T-helper 1 cell (primary cell): ENCODE results near the gene FAM222B.
"Not testable (repeated sequence)": the region's sequence is repeated elsewhere in the genome, so short reads cannot be mapped to it uniquely, and the experiment has no call there.

ENCODE experiments used
- DNase-seq, 5 donors: peaks; one replicate each; pipeline ENCODE4 v3.0.0-alpha.2; 2012 to 2020

Gene FAM222B

DNA sequence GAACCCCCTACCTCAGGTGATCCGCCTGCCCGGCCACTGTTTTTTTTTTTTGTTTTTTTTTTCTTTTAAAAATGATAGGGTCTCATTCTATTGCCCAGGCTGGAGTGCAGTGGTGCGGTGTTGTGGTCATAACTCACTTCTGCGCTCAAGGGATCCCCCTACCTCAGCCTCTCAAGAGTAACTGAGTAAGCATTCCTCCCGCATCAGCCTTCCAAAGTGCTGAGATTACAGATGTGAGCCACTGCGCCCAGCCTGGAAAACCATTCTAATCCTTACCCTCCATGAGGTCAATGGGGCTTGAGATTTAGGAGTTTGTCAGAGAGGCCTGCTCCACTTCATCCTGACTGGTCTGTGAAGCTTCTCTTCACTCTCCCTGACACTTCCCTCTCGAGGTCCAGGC, 24.7 kb upstream of the FAM222B start:
- DNase-seq, result no peak

DNA sequence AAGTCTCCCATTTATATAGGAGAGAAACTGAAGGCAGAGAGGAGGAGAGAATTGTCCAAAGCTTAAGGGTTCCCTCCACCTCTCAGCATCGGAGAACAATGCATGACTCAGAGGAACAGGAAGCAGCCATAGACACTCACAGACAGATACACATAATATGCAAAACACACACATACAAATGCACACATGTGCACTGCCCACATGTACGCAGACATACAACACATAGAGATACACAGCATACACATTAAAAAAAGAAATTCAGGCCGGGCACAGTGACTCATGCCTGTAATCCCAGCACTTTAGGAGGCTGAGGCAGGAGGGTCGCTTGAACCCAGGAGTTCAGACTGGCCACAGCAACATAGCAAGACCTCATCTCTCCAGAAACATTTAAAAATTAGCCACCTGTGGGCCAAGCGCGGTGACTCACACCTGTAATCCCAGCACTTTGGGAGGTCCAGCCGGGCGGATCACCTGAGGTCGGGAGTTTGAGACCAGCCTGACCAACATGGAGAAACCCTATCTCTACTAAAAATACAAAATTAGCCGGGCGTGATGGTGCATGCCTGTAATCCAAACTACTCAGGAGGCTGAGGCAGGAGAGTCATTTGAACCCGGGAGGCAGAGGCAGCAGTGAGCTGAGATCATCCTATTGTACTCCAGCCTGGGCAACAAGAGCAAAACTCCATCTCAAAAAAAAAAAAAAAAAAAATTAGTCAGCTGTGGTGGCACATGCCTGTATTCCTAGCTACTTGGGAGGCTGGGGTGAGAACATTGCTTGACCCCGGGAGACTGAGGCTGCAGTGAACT, 23.6 kb upstream of the FAM222B start:
- DNase-seq, result no peak

DNA sequence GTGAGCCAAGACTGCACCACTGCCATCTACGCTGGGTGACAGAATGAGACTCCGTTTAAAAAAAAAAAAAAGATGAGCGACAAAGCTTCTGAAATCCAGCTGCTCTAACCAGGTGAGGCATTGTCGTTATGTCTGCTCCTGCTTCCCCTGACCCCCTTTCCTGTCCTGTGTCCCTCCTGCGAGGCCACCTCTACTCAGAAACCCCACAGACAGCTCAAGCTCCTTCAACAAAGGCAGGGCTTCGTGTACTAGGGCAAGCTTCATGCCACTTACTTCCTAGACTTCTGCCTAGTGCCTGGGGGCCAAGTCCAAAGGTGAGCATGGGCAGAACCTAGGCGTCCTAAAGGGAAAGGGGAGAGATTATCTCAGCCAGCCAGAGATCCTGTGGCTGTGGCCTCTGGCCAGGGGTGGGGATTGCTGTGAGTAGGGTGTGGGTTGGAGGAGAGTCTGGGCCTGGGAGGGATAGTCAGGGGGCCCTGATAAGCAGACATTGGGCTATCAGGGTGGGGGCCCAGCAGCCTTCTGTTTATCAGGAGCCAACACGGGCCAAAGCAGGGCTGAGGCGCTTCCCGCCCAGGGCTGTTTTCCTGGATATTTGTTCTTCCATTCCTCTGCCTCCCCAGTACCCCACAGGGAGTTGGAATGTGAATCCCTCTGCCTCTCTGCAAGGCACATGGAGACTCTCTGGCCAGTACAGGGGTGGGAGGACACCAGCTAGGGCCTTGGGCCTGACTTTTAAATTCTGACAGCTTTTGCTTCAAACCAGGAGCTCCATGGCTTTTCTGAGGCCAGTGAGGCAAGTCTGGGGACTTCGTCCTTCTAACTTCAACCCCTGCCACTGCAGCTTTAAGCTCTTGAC, 22.6 kb upstream of the FAM222B start:
- no peak for DNase-seq

DNA sequence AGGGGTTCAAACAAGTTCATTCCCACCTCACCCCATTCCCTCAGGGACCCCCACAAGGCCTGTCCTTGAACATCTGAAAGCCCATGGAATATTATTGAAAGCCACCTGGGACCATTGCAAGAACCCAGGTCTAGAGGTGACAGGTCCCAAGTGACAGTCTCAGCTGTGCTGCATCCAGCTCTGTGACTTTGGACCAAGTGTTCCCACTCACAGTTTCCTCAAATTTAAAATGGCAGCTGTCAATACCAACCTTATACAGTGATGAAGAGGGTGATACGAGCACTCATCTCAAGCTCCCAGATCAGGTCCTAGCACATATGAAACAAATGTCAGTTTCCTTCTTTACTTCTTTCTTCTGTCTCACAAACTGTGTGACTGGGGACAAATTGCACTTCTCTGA, 21.4 kb upstream of the FAM222B start:
- no peak for DNase-seq

DNA sequence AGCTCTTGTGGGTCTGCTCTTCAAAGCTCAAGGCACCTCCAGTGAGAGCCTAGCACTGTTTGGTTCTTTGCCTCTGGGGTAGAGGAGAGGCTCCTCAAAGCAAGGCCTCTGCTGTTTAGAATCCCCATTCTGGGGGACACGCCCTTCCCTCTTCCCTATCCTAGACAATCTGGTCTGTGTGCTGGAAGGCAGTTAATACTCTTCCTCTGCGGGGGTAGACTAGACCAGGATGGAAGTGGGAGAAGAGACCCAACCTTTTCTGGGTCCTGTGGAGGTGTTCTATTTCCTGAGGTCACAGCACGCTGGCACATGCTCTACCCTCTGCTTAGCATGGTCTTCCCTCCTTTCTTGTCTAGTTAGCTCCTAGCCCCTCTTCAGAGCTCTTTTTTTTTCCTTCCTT, 20.0 kb upstream of the FAM222B start:
- no peak for DNase-seq

DNA sequence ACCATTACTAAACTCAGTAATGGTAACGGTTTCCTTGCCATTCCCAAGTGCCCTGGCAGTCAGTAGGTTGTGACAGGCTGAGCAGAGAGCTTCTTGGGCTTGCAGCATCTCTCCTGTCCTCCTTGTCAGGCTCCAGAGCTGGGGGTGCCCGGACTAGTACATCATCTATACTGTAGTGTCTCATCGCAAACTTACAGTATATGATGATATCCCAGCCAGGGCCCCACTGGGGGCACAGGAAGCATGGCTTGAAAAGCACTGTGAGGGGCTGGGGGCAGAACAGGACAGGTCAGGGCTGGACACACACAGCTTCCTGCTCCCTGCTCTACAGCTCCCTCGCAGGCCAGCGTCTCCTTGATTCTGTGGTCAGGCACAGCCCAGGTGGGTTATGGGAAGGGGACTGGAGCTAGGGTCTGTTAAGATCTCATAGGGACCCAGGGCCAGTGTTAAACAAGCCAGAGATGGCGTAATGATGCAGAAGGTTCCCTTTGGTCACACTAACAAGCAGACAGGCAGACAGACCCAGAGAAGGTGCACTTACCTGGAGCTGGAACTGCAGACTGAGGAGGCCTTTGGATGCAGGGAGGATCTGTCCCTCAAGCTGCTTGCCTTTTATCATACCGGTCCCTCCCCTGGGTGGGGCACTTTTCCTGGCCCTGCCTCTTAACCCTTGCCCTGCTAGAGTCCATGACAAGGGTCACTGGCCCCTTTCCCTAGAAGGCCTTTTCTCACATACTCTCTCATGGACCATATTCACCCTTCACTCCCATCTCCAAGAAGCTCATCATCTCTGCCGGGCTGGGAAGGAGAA, 19.0 kb upstream of the FAM222B start:
- DNase-seq, result no peak

DNA sequence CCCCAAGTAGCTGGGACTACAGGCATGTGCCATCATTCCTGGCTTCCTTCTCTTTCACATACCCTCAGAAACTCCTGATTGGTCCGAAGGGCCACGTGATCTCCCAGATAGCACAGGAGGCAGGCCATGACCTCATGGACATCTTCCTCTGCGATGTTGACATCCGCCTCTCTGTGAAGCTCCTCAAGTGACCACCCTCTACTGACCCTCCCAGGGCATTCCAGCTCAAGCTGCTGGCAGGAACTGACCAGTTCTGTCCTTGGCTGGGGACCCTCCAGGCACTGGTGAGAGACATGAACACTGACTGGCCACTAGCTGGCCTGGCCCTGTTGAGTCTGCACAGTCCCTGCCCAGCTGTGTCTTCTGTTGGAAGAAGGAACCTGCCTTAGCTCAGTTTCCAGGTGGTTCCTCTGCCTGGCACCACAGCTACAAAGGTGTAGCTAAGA, 17.8 kb upstream of the FAM222B start:
- no peak for DNase-seq

DNA sequence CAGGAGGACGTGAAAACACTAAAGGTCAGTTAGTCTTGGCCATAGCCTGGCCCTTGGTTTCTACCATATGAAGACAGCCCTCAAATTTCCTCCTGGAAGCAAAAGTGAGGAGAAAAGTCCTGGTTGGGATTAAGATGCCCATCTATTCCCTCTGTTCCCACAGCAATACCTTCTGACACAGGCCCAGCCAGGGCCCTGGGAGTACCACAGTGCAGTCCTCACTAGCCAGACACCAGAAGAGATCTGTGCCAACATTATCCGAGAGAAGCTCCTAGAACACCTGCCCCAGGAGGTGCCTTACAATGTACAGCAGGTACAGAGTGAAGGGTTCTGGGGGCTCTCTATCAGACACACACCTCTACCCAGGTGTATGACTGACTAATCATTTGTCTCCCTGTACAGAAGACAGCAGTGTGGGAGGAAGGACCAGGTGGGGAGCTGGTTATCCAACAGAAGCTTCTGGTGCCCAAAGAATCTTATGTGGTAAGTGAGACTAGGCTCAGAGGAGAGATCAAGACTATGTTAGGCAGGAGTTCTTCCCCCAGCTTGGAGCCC, 16.3 kb upstream of the FAM222B start:
- no peak for DNase-seq

DNA sequence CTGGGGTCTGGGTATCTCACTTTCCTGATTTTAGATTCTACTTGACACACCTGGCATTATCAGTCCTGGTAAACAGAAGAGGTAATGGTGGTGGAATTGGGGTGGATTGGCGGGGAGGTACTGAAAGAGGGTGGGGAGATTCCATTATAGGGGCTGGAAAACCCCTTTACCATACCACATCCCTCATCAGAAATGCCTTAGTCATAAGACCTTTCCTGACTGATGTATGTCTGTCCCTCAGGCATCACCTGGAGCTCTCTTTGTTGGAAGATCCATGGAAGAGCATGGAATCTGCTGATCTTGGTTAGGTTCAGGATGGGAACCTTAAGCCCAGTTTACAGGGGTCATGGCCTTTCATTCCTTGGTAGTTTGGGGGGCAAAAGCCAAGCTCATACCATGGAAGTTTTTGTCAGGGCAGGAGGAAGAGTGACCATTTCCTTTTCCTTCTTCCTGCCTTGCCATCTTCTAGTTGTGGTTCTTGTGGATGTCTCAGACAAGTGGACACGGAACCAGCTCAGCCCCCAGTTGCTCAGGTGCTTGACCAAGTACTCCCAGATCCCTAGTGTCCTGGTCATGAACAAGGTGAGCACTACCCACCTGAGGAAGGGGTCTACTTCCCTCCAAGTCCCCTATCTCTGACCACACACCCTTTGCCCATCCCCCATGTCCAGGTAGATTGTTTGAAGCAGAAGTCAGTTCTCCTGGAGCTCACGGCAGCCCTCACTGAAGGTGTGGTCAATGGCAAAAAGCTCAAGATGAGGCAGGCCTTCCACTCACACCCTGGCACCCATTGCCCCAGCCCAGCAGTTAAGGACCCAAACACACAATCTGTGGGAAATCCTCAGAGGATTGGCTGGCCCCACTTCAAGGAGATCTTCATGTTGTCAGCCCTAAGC, 15.6 kb upstream of the FAM222B start:
- DNase-seq, result no peak

DNA sequence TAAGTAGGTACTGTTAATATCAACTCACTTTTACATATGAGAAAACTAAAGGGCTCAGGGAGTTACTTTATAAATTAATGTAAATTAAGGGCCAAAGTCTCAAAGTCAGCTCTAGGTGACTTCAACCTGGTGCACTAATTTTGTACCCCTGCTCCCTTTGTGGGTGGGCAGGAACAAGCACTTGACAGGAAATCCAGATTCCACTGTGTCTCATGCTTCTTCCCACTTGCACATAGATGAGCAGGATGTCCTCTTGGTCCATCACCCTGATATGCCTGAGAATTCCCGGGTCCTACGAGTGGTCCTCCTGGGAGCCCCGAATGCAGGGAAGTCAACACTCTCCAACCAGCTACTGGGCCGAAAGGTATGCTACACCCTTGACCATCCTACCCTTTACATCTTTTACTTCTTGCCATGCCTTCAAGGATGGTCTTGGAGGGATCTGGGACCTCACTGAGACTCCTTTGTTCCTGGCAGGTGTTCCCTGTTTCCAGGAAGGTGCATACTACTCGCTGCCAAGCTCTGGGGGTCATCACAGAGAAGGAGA, 13.5 kb upstream of the FAM222B start:
- DNase-seq, result no peak

DNA sequence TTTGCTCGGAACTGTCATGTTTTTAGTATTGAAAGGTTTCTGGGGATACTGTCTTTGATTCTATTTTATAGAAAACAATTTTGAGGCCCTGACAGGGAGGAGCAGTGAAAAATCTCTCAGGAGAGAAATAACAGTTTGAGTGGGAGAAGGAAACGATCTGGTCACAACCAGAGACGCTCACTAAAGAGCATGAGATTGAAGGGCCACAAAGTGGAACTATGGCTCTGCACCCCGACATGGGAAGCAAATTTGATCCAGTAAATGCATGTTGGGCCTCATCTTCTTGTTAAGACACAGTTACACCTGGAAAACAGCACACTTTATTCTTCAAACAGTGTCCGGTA, 12.7 kb upstream of the FAM222B start:
- DNase-seq, result no peak

DNA sequence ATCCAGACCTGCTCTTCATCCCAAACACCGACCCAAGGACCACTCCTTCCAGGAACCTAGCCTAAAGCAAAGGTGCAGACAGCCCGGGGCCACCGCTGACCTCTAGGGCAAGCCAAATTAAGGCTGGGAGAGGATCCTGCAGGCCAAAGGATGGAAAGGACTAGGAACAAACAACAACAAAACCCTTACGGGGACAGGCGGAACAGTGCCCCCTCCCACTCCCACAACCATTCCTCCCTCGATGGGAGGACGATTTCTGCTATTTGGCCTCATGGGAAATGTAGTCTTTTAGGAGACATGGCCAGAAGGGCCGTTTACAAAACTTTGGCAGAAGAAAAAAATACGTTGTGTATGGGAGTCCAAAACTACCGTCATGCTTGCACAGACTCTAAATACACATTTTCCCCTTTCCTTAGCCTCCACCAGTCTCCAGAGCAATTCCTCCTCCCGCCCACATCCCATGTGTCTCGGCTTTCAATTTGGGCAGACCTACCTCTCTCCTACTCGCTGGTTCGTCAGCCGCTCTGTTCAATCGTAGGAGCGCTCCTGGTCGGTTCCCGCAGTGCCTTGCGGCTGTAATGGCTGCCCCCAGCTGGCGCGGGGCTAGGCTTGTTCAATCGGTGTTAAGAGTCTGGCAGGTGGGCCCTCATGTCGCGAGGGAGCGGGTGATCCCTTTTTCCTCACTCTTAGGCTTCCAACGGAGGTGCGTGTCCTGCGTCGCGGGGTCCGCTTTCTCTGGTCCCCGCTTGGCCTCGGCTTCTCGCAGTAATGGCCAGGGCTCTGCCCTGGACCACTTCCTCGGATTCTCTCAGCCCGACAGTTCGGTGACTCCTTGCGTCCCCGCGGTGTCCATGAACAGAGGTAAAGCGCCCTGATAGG, 12.1 kb upstream of the FAM222B start, which contains the start of gene ERAL1:
TSS of gene ERAL1 (plus strand) at position 560 of the 879 bp plus-strand sequence. CDS start at position 579, 19 bp downstream.
- peak; percentile 63 to 83 (median 75) for DNase-seq

DNA sequence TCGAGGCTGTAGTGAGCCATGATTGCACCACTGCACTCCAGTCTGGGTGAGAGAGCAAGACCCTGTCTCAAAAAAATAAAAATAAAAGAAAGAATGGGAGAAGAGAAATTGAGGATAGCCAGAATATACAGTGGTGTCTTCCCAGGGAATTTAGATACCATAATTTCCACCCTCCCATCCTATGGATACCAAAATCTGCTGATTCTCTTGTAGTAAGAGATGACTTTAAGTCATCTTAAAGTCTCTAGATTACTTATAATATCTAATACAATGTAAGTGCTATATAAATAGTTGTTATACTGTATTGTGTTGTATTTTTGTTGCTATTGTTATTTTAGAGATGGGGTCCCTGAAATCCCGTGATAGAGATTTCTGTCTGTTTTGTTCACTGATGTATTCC, 10.7 kb upstream of the FAM222B start:
- DNase-seq, result no peak

DNA sequence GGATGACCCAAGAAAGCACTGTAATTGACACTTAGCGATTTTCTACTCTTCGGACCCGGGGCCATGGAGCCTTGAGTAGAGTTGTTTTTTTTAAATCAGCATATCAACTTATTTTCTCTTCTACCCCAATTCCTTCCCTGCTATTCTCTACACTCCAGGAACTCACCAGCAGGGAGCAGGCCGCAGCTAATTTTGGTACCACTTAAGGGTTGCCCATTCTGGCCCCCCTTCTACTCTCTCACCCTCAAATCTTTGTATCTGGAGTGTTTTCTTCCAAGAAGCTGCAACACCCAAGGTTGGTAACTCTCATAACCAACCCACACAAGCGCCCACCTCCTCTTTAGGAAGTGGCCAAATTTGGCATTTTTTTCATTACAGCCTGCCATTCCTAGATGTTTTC, 6.7 kb upstream of the FAM222B start:
- no peak for DNase-seq

DNA sequence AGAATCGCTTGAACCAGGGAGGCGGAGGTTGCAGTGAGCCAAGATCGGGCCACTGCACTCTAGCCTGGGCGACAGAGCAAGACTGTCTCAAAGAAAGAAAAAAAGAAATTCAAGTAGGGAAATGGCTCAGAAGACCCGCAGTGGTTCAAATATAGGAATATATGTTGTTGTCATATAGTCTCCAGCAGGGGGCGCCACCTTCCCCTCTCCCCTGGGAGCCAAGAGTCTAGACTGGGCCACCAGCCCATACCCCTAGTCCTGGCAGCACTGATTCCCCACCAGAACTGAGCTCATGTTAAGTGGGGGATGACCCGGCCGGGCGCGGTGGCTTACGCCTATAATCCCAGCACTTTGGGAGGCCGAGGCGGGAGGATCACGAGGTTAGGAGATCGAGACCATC, 6.1 kb upstream of the FAM222B start:
- peak; percentile 15 to 60 (median 44) for DNase-seq

DNA sequence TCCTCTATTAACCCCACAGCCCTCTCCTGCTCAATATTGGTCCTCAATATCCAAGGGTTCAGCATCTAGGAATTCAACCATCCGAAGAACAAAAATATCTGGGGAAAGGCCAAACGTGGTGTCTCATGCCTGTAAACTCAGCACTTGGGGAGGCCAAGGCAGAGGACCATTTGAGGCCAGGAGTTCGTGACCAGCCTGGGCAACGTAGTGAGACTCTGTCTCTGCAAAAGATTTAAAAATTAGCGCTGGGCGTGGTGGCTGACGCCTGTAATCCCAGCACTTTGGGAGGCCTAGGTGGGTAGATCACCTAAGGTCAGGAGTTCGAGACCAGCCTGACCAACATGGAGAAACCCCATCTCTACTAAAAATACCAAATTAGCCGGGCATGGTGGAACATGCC, 4.1 kb upstream of the FAM222B start:
- DNase-seq, result not testable (repeated sequence)

DNA sequence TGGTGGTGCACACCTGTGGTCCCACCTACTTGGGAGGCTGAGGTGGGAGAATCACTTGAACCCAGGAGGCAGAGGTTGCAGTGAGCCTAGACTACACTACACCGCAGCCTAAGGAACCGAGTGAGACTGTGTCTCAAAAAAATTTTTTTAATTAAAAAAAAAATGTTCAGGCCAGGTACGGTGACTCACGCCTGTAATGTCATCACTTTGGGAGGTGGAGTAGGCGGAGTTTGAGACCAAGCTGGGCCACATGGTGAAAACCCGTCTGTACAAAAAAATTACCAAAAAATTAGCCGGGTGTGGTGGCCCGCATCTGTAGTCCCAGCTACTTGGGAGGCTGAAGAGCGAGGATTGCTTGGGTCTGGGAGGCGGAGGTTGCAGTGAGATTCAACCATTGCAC, 3.6 kb upstream of the FAM222B start:
- DNase-seq, result no peak

DNA sequence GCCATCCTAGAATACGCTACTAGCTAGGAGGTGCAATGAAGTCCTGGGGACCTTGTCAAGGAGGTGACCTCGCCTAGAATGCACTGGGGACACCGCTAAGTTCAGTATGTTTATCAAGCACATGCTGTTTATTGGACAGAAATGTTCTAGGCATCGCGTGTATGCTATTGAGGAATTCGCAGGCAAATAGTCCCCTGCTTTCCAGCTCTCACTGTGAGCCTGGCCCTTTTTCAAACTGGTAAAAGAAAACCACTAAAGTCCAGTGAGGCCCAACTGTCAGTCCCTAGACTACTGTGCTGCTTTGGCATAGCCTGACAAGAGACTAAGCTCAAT, 1.2 kb upstream of the FAM222B start:
- no peak for DNase-seq

DNA sequence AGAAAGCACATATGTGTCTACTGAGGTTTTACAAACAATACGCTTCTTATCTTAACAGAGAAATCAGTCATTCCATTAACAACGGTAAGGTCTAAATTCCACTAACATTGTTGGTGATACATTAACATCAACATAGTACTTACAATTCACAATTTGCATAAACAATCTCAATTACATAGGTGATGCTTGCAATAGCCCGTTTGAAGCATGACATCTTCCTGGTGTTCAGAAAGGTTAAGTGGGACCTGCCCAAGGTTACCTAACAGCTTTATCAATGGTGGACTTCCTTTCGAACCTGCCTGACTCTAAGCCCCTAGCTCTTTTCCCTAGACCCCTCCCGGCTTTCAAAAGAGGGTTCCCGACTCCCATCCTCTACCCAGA, 699 bp downstream of the FAM222B start:
- peak in 1 of 5 donors; percentile 13 for DNase-seq

DNA sequence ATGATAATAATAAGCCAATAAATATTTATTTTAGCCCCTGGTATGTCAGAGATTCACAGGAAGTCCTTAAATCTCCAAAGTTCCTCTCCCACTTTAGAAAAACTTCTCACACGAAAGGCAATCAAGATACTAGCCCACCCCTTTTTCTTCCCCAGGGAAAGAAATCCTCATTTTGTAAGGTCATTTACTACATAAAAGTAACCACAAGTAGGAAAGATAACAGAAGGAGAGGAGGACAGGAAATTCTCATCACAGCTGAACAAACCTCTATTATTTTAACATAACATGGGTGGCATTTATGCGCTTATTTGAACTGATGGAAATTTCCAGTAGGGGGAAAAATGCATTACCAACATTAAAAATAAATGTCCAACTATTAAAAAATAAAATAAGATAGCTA, 3.4 kb downstream of the FAM222B start:
- no peak for DNase-seq

DNA sequence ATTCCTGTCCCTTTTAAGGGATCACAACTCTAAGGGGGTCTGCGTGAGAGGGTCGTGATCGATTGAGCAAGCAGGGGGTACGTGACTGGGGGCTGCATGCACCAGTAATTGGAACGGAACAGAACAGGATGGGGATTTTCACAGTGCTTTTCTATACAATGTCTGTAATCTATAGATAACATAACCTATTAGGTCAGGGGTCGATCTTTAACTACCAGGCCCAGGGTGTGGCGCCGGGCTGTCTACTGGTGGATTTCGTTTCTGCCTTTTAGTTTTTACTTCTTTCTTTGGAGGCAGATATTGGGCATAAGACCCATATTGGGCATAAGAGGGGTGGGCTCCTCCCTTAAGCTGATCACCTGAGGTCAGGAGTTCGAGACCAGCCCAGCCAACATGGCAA, 6.0 kb downstream of the FAM222B start:
- DNase-seq, result not testable (repeated sequence)
